8988T (cell line): Measurements from ENCODE around the gene TET1.
"Not testable (repeated sequence)": the region's sequence is repeated elsewhere in the genome, so short reads cannot be mapped to it uniquely, and the experiment has no call there.

Experiments used
- DNase-seq: peaks from one replicate; pipeline ENCODE4 v3.0.0; 2011

Gene TET1

DNA sequence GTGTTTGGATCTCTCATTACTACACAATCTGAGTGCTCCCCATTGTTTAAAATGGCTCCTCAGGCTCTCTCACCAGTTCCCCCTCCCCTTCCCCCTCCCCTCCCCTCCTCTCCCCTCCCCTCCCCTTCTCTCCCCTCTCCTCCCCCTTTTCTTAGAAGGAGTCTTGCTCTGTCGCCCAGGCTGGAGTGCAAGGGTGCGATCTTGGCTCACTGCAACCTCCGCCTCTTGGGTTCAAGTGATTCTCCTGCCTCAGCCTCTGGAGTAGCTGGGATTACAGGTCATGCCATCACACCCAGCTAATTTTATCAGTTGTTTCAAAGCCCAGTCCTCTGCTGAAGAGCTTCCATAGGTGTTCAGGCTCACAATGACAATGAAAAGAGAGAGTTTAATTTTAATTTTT, 157.3 kb downstream of the TET1 start:
- DNase-seq: no peak

DNA sequence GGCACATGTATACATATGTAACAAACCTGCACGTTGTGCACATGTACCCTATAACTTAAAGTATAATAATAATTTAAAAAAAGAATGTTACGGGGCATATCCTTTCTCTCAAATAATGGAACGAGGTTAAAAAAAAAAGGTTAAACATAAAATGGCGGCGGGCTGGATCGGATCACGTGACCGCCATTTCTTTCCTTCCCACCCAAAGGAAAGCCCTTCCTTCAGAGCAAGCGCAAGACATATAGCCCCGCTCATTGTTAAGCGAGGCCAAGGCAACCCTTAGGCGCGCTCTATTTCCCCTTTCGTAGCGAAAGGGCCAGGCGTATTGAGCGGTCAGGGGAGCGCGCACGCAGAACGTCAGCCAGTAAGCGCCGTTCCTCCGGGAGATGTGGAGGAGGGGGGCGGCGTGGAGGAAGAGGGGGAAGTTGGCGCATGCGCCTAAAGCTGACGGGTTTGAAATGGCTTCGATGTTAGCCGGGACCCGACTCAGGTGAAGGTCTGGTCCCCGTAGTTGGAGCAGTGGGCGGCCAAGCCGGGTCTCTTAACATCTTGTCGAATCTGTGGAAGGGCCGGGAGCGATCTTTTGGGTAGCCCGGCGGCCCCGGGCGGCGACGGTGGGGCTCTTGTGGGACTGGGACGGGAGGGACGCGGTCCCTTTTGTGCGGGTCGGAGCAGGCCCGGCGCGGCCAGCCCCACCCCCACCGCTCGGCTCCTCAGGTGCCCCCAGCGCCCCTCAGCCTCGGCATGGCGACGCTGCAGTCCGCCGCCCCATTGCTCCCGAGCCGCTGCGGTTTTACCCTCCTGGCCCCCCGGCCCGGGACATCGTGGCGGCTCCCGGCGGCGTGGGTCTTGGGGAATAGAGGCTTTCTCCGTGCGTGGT, 160.9 kb downstream of the TET1 start, which contains the start of gene CCAR1:
Gene CCAR1, plus strand, starts transcription at position 447 of the 880 bp plus-strand sequence. CDS start 1,266 bp downstream, outside the sequence.
- peak; percentile 83 for DNase-seq

GRCh38 chr10:68721673-68722335, 161.7 kb downstream of the TET1 start:
- DNase-seq: peak; percentile 9

DNA sequence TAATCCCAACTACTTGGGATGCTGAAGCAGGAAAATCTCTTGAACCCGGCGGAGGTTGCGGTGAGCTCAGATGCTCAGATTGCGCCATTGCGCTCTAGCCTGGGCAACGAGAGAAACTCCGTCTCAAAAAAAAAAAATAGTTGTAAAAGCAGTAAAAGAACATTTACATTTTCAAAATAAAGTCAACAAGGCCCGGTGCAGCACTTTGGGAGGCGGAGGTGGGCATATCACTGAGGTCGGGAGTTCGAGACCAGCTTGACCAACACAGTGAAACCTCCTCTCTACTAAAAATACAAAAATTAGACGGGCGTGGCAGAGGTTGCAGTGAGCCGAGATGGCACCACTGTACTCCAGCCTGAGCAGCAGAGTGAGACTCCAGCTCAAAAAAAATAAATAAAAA, 164.9 kb downstream of the TET1 start:
- DNase-seq: no peak

DNA sequence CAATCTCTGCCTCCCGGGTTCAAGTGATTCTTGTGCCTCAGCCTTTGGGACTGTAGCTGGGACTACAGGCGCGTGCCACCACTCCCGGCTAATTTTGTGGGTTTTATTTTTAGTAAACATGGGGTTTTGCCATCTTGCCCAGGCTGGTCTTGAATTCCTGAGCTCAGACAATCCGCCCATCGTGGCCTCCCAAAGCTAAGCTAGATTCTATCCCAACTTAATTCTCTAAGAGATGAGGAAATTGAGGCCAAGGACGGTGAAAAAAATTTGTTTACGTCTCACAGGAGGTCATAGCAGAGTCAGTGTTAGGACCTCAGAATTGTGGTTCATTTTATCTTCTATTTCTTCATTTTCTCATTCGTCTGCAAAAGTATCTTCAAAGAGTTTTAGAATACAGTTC, 167.0 kb downstream of the TET1 start:
- DNase-seq: no peak

- no peak for DNase-seq
Observed at GRCh38 chr10:68732651-68733050, 172.5 kb downstream of the TET1 start.

DNA sequence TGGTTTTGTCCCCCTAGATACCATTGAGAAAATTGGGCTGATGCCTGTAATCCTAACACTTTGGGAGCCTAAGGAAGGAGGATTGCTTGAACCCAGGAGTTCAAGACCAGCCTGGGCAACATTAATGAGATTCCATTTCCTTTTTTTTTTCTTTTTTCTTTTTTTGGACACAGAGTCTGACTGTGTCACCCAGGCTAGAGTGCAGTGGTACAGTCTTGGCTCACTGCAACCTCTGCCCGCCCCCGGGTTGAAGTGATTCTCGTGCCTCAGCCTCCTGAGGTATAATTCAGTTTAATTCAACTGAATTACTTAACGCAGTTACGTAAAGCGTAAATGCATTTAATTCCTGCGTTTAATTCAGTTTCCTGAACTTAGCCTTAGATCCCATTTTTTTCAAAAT, 174.2 kb downstream of the TET1 start:
- DNase-seq: no peak

DNA sequence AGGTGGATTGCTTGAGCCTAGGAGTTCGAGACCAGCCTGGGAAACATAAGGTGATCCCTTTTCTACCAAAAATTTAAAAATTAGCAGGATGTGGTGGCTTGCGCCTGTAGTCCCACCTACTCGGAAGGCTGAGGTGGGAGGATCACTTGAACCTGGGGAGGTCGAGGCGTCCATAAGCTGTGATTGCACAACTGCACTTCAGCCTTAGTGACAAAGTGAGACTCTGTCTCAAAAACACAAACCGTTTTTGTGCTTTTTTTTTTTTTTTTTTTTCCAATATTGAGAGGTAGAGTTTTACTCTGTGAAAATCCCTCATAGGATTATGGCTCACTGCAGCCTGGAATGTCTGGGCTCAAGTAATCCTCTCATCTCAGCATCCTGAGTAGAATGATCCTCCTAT, 175.0 kb downstream of the TET1 start:
- DNase-seq: no peak

DNA sequence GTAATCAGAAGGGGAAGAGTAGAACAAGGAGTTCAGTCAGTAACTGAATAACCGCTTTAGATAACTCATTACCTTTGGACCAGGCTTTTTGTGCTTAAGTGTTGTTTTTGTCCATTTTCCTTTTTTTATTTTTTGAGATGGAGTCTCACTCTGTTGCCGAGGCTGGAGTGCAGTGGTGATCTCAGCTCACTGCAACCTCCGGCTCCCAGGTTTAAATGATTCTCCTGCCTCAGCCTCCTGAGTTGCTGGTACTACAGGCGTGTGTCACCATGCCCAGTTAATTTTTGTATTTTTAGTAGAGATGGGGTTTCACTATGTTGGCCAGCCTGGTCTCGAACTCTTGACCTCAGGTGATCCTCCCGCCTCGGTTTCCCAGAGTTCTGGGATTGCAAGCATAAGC, 175.6 kb downstream of the TET1 start:
- DNase-seq: not testable (repeated sequence)

DNA sequence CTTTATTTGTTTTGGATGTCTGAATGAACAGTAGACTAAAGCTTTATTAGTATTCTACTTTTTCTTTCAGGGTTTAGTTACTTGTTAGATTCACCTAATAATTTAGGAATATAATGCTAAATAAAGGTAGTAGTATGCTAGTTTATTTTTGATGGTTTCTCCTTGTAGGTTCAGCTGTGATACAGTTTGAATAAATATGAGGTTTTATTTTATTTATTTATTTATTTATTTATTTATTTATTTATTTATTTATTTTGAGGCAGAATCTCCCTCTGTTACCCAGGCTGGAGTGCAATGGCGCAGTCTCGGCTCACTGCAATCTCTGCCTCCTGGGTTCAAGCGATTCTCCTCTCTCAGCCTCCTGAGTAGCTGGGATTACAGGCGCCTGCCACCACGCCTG, 180.5 kb downstream of the TET1 start:
- DNase-seq: not testable (repeated sequence)

DNA sequence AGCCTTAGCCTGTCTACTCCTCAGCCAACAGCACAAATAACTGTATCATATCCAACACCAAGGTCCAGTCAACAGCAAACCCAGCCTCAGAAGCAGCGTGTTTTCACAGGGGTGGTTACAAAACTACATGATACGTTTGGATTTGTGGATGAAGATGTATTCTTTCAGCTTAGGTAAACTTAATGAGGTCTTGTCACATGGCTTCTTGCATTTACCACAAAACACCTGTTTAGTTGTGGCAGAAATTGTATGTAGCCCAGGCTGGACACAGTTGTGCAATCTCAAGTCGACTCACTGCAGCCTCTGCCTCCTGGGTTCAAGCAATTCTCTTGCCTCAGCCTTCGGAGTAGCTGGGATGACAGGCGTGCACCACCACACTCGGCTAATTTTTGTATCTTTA, 182.3 kb downstream of the TET1 start:
- no peak for DNase-seq
